Smooth muscle cell (in vitro differentiated cells): ENCODE measurements around the gene PTPRT. TPM values are rescaled to one million over a fixed set of nuclear protein-coding genes. Genes with fewer than 3 reads are reported as not detected.

Experiments
- DNase-seq: peaks from one replicate; lab custom pipeline; 2025; ENCODE audit not compliant: unreplicated experiment; lab: John Stamatoyannopoulos, UW
- H2AFZ ChIP-seq: fragments of 200-600 bp; sonication (generic); 2 replicates; pipeline ENCODE4 v1.6.0; 2016; ENCODE audit warnings: antibody characterized with exemption, low read depth, mild to moderate bottlenecking
- H3F3A ChIP-seq: fragments of 200-600 bp; sonication (generic); 2 replicates; pipeline ENCODE4 v1.6.0; 2017; ENCODE audit warnings: antibody characterized with exemption, low read depth
- H3K27ac ChIP-seq: fragments of 200-600 bp; sonication (generic); 2 replicates; pipeline ENCODE4 v1.5.1; 2016; ENCODE audit warnings: low read depth, mild to moderate bottlenecking
- H3K27me3 ChIP-seq: fragments of 200-600 bp; sonication (generic); 2 replicates; pipeline ENCODE4 v1.6.1; 2016; ENCODE audit warnings: low read depth, mild to moderate bottlenecking
- H3K36me3 ChIP-seq: fragments of 200-600 bp; sonication (generic); 2 replicates; pipeline ENCODE4 v1.5.1; 2016; ENCODE audit warnings: low read depth
- H3K4me1 ChIP-seq: fragments of 200-600 bp; sonication (generic); 2 replicates; pipeline ENCODE4 v1.5.1; 2016; ENCODE audit warnings: low read depth
- H3K4me2 ChIP-seq: fragments of 200-600 bp; sonication (generic); 2 replicates; pipeline ENCODE4 v1.6.0; 2016; ENCODE audit warnings: mild to moderate bottlenecking
- H3K4me3 ChIP-seq: fragments of 200-600 bp; sonication (generic); 2 replicates; pipeline ENCODE4 v1.5.1; 2016; ENCODE audit warnings: mild to moderate bottlenecking
- H3K79me2 ChIP-seq: fragments of 200-600 bp; sonication (generic); 2 replicates; pipeline ENCODE4 v1.6.0; 2016; ENCODE audit warnings: low read depth, mild to moderate bottlenecking
- H3K9ac ChIP-seq: fragments of 200-600 bp; sonication (generic); 2 replicates; pipeline ENCODE4 v1.6.0; 2016; ENCODE audit warnings: low read depth
- H3K9me3 ChIP-seq: fragments of 200-600 bp; sonication (generic); replicated peaks from 2 replicates; pipeline ENCODE4 v1.5.1; 2016; ENCODE audit warnings: low read depth
- H4K20me1 ChIP-seq: fragments of 200-600 bp; sonication (generic); 2 replicates; pipeline ENCODE4 v1.6.0; 2016; ENCODE audit warnings: low read depth
- CTCF ChIP-seq: fragments of 200-600 bp; sonication (generic); IDR thresholded peaks from 2 replicates; pipeline ENCODE4 v1.5.1; 2017; ENCODE audit warnings: borderline replicate concordance, mild to moderate bottlenecking, antibody characterized with exemption; ENCODE audit not compliant: insufficient read depth, poor library complexity, severe bottlenecking
- WGBS: methylation state at CpG from one replicate; pipeline ENCODE4 v1.1.7; 2016; ENCODE audit warnings: low lambda C conversion rate; 5-methylcytosine and 5-hydroxymethylcytosine counted together
- polyA plus RNA-seq: library from polyadenylated mRNA; unstranded; fragments of >200 nt; fragmentation: Nextera tagmentation; extraction: Ambion mirVana; gene quantifications from 2 replicates; pipeline ENCODE4 v1.2.1, GENCODE V29; 2016
- total RNA-seq: library from RNA; depleted of rRNA; stranded (reverse); fragments of >200 nt; gene quantifications from 2 replicates; pipeline ENCODE4 v1.2.3, GENCODE V29; 2014

Gene PTPRT
- total and polyA plus RNA-seq, 2 experiments from 2014 or later = 0.99 to 2.1 TPM

GRCh38 chr20:42085366-42085765 lies 1104.3 kb downstream of the PTPRT start:
- no peak for DNase-seq
- Histone ChIP-seq H4K20me1 (no peaks in the 10 kb centered on the region), H3K4me3 (no peak overlapping the region), H3K36me3 (no peaks in the 10 kb centered on the region), H3K27ac (no peak overlapping the region), H2AFZ (no peak overlapping the region), H3K4me2 (no peak overlapping the region), H3K9me3 (no peaks in the 10 kb centered on the region), H3K79me2 (no peaks in the 10 kb centered on the region), H3K4me1 (no peaks in the 10 kb centered on the region), H3F3A (no peaks in the 10 kb centered on the region), H3K9ac (no peak overlapping the region), H3K27me3 (peaks cover 1% of the 10 kb centered on the region)
- 86% methylated on average over 10 of the region's 10 CpGs for WGBS
- no peak for TF ChIP-seq CTCF

- Histone ChIP-seq H3K9ac (no peak overlapping the region), H2AFZ (no peak overlapping the region)
- WGBS = 86% methylated on average over 1 of the region's 1 CpG
Measured at GRCh38 chr20:42083280-42083679, 1106.4 kb downstream of the PTPRT start.

GRCh38 chr20:42082611-42083010 lies 1107.1 kb downstream of the PTPRT start:
- no peaks in the 10 kb centered on the region for H3K9me3 ChIP-seq
- no peak overlapping the region for H3K4me3 ChIP-seq
- H3K9ac ChIP-seq = no peak overlapping the region
- no peaks in the 10 kb centered on the region for H4K20me1 ChIP-seq
- H3K27ac ChIP-seq = no peak overlapping the region
- H2AFZ ChIP-seq = no peak overlapping the region
- 50% methylated on average over 1 of the region's 1 CpG for WGBS
- no peak for TF ChIP-seq CTCF
- no peaks in the 10 kb centered on the region for H3K27me3 ChIP-seq
- no peak overlapping the region for H3K4me2 ChIP-seq
- DNase-seq = no peak
- no peaks in the 10 kb centered on the region for H3F3A ChIP-seq
- no peaks in the 10 kb centered on the region for H3K79me2 ChIP-seq
- no peaks in the 10 kb centered on the region for H3K36me3 ChIP-seq
- H3K4me1 ChIP-seq = no peaks in the 10 kb centered on the region

More at GRCh38 chr20:42083280-42083679, 1106.4 kb downstream of the PTPRT start:
- Histone ChIP-seq H3F3A (no peaks in the 10 kb centered on the region), H3K9me3 (no peaks in the 10 kb centered on the region), H3K36me3 (no peaks in the 10 kb centered on the region), H3K4me3 (no peak overlapping the region), H3K27me3 (no peaks in the 10 kb centered on the region), H3K27ac (no peak overlapping the region), H4K20me1 (no peaks in the 10 kb centered on the region), H3K4me1 (no peaks in the 10 kb centered on the region), H3K4me2 (no peak overlapping the region), H3K79me2 (no peaks in the 10 kb centered on the region)
- TF ChIP-seq CTCF = no peak
- no peak for DNase-seq

GRCh38 chr20:42080956-42081355 lies 1108.8 kb downstream of the PTPRT start:
- no peaks in the 10 kb centered on the region for H3K9me3 ChIP-seq
- WGBS = 82% methylated on average over 4 of the region's 4 CpGs

More at GRCh38 chr20:42080956-42081355, 1108.8 kb downstream of the PTPRT start:
- no peak for DNase-seq
- H3K36me3 ChIP-seq = no peaks in the 10 kb centered on the region
- H3F3A ChIP-seq = no peaks in the 10 kb centered on the region
- no peaks in the 10 kb centered on the region for H3K4me1 ChIP-seq
- no peak for TF ChIP-seq CTCF
- no peaks in the 10 kb centered on the region for H3K27me3 ChIP-seq
- H3K79me2 ChIP-seq = no peaks in the 10 kb centered on the region
- no peak overlapping the region for H3K4me3 ChIP-seq
- no peaks in the 10 kb centered on the region for H4K20me1 ChIP-seq
- no peak overlapping the region for H3K27ac ChIP-seq
- no peak overlapping the region for H2AFZ ChIP-seq
- no peak overlapping the region for H3K4me2 ChIP-seq
- H3K9ac ChIP-seq = no peak overlapping the region
